HG02852 (cell line): Measurements from ENCODE around the gene FAM237B.
A peak's percentile ranks its signal among the peaks of the same experiment; 100 is the strongest.

ENCODE experiments used
- ATAC-seq: cut with Tn5 transposase; IDR thresholded peaks from one replicate; pipeline ENCODE4 v1.9.1; 2021; ENCODE audit warnings: mild to moderate bottlenecking, moderate library complexity; ENCODE audit not compliant: unreplicated experiment

FAM237B gene

DNA sequence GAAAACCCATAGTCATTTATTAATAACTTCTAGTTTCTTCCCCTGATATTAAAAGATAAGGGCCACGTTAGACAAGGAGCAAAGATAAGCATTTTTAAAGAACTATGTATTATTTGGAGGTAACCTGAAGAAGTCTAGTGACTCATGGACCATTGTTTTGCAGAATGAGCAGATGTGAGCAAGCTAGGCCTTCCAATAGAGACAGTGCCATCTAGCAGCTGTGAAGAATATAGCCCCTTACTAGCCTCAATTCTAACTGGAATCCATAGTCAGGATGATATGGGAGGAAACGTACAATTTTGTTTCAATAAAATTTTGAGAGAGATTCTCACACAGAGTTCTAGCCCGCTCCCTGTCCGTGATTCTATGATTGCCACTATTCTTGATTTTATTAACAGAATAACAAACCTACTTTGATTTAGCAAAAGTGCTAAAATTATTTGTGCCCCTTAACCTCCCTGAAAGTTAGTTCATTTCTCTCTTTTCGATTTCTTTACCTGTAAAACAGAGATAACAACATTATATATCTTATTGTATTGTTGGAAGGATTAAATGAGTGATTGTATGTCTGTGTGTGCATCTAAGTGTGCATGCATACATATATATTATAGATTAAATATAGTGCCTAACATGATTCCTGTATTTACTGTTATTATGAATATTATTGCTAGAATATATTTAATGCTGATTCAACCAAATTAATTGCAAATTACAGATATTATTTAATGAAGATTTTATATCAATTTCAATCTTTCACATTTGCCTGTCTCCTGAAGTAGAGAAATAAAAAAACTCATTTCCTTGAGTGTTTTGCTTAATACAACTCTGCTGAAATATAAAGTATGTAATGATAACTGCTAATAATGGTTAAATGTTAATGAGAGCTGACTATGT, 22.7 kb downstream of the FAM237B start:
- peak; percentile 95 for ATAC-seq

DNA sequence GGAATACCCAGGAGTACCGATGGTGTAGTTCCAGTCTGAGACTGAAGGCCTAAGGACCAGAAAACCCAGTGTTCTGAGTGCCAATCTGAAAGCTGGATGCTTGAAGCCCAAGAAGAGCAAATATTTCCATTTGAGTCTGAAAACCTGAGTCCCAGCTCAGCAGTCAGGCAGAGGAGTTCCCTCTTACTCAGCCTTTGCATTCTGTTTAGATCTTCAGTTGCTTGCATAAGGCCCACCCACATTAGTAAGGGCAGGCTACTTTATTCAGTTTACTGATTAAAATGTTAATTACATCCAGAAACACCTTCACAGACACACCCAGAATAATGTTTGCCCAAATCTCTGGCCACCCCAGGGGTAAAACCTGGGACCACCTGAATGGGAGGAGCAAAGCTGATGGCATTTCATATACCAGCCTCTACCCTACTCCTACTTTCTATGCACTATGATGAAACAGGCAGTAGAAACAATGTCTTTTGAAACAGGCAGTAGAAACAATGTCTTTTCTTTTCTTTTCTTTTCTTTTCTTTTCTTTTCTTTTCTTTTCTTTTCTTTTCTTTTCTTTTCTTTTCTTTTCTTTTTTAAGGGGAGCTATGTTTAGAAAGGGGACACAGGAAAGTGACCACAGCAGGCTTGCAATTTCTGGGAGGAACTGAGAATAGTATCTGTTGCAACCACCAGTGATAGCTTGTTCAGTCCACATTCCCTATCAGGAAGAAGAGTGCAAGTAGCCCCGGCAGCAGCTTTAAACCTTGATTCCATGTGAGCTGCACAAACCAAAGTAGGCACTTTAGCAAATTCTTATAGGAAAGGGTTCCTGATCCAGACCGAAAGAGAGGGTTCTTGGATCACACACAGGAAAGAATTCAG, 30.6 kb downstream of the FAM237B start:
- no peak for ATAC-seq

DNA sequence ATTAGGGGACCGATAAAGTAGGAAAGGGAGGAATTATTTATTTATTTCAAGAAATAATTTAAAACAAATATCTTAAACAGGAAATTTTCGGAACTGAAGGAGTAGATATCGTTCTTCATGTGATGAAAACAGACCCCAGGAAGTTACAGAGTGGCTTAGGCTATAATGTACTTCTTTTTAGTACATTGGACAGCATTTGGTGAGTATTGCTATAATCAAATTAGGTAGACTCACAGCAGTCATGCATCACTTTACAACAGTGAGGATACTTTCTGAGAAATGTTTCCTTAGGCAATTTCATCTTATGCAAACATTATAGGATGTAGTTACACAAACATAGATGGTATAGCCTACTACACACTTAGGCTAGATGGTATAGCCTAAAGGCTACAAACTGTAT, 33.0 kb downstream of the FAM237B start:
- no peak for ATAC-seq

DNA sequence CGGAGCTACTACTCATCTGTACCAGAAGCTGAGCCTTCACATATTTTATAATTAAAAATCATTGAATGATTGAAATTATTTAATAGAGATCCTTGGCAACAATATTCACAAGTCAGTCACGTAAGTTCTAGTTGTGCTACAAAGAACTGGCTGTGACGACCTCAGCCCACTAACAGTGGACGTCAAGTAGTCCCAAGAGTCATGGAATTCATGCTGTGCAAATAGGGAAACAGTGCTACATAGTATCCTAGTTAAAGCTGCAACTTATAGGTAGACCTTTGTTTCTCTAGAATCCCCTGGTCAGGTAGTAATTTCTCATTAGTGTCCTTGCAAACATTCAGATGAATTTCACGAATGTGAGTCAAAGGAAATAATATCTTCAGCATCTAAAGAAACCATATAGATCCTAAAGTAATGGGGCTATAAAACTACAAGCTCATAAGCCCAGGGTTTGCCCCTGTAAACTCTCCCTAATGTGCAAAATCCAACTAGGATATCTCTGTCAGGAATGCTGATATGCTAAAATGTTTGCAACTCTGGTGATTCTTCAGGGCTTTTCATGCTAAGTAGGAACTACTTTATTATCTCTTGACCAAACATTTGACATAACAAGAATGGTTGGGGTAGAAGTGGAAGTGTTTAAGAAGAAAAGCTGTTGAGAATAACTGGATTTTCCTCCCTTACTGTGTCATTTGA, 44.9 kb downstream of the FAM237B start:
- ATAC-seq: no peak

DNA sequence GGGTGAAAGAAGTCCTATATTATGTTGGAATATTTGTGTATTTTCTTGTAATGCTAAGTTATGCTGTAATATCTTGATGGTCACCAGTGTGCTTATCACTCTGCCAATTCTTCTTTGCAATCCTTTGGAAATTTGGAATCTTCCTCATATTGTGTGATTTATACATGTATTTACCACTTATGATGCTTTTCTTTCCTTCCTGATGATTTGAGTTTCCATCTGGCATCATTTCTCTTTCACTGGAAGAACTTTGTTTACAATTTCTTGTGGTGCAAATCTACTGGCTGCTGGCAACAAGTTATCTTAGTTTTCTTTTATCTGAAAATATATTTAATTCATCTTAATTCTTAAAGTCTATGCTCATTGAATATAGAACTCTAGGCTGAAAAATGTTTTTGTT, 46.9 kb downstream of the FAM237B start:
- no peak for ATAC-seq

DNA sequence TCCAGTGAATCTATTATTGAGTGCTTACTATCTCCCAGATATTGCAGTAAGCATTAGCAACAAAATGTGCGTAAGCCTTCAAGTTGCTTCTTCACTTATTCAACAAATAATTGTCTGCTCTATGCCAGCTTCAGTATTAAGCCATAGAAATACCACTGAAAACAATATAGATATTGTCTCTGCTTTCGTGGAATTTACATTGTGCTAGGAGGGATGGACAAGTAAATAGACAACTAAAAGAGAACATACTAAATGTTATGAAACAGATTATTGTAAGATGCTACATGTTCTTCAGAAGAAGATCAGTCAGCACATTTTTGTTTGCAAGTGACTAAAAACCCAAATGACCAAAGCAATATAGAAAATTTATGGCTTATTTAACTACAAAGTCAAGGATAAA, 48.9 kb downstream of the FAM237B start:
- no peak for ATAC-seq

DNA sequence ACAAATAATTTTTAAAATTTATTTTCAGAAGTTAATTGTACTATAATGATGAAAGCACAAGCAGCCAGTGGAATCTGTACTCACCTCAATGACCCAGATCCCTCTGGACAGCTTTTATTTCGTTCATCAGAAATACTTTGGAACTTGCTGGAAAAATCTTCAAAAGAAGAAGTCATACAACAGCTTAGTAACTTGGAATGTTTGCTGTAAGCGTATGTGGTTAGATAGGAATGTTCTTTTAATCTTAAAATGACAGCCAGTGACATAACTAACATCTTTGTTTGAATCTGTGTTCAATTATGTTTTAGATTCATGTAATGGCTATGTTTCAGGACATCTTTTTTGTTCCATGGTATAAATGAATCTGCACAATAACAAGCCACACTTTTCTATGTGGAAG, 49.4 kb downstream of the FAM237B start:
- ATAC-seq: no peak

DNA sequence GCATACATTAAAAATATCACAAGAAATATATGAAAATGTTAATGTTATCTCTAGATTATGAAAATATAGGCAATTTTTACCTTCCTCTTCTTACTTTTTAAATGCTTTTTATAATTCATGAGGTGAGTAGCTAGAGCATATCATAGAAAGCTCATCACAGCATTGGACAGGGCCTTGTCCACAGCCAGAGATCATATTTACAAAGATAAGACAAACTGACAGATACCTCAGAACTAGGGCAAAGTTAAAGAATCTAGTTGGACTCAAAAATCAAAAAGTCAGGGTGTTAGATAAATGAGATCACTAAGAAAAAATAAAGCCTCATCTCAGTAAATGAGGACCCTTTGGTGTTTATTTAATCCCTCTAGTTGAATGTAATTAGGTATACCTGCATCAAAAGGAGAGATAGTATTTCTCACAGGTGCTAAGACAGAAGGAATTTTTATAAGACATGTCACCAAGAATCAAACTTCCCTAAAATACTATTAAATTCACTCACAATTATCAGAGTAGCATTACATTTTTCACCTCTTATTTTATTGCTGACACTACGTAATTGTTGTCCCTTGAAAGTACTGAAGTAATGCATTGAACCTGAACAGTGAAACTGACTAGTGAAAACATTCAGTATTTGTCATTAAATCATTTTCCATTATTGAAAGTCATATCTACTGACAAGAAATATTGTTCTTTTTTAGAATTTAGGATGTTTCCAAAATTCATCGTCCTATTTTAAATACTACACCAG, 50.5 kb downstream of the FAM237B start:
- ATAC-seq: no peak

DNA sequence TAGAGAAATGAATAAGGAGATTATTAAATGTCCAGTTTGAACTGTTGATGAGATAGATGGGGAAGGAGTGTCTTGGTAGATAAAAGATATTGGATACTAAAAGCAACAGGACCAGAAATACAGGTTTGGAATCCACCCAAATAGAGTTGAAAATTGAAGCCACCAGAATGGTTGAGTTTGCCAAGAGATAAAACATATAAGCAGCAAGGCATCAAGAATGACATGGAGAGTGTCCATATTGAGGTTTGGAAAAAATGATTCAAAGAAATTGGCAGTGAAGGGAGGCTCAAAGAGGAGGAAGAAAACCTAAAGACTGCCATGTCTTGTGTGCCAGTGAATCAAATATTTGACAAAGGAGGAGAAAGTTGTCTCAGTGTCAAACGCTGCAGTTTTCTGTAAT, 51.9 kb downstream of the FAM237B start:
- no peak for ATAC-seq

DNA sequence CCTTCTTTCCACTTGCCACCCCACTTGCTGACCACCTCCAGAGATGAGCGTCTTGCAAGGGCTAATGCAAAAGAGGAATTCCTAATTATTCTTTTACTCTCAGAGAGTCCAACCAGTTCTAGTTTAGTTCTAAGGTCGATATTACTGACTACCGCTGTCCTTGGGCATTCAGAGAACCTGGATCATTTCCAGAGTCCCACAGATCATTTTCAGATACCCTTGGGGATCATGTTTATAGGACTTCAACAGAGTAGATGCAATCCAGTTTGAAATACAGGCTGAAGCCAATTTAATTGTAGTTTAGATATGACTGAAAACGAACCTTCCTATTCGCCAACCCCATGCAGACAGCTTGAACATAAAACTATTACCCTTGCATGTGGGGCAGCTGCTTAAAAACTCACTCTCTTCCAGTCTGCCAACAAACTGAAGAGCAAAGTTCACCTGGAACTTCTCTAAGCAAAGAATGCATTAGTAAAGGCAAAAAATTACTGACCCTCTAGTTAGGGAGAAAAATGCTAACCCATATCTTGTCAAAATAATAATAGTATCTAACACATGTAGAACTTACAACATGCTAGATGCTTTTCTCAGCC, 53.7 kb downstream of the FAM237B start:
- no peak for ATAC-seq

DNA sequence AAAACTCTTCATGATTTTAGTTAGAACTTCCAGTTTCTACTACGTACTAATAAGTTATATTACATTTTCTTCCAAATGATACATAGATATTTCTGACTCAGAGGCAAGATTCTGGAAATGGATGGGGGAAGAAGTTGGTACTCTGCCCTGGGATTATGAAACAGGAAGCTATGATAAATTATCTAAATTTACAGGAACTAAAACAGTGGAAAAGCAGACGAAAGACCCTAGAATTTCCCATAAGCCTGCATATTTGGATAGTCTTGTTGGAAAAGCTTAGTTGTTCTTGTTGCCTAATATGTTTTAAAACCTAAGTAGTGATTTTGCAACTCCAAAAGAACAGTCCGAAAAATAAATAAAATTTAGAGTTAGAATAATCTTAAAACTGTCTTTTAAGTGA, 54.3 kb downstream of the FAM237B start:
- ATAC-seq: no peak
